T-helper 2 cell treated with Interferon-gamma antibody and Interleukin-4, amounts not matched to agents 5 μg/mL and 100 μg/mL, for 36 hours (primary cell): Measurements from ENCODE around the gene KCNH3.
A peak's percentile ranks its signal among the peaks of the same experiment; 100 is the strongest.

Experiments
- DNase-seq: peaks from one replicate; pipeline ENCODE4 v3.0.0; 2021; ENCODE audit warnings: low spot score
- H3K27ac Mint-ChIP-seq: one replicate; pipeline ENCODE4 v1.8.0; 2021; ENCODE audit warnings: mild to moderate bottlenecking, mixed read lengths
- H3K27me3 Mint-ChIP-seq: one replicate; pipeline ENCODE4 v1.8.0; 2021; ENCODE audit warnings: low read depth, mixed read lengths
- H3K36me3 Mint-ChIP-seq: one replicate; pipeline ENCODE4 v1.8.0; 2021; ENCODE audit warnings: low read depth, mixed read lengths
- H3K4me1 Mint-ChIP-seq: one replicate; pipeline ENCODE4 v1.8.0; 2021; ENCODE audit warnings: low read depth, mixed read lengths
- H3K4me3 Mint-ChIP-seq: one replicate; pipeline ENCODE4 v1.8.0; 2022; ENCODE audit warnings: mild to moderate bottlenecking, moderate library complexity, mixed read lengths
- H3K9me3 Mint-ChIP-seq: one replicate; pipeline ENCODE4 v1.8.0; 2021; ENCODE audit warnings: mixed read lengths

Gene KCNH3

DNA sequence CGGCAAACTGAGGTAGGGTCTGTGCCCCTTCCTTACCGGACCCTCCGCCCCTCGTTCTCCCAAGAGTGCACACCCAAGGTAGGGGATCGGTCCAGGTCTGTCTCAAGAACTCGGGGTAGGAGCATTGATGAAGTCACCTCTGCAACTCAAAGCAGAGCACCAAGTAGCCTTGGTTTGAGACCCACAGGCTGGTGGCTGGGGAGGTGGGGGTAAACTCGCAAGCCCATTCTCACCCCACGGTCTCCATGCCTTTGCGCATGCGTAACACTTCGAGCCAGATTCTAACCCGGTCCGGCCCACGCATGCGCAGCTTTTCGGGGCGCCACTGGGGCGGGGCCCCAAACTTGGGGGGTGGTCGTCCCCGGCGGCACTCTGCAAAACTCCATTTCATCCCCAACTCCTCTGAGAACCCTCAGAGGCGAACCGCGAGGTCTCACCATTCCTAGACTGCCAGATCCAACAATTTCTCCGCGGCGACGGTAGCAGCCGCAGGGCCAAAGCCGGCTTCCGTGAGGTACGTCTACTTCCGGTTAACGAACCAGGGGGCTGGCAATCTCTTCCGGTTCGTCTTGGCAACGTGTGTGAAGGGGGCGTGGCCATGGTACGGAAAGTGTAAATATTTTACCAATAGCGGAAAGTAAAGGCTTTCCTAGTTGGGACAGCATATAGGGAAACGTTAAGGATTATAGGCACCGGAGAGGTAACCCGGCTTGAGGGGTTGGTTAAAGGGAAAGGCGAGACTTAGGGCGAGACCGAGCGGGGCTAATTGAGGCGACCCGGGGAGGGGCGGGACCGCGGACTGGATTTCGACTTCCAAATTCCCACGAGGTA lies 29.0 kb downstream of the KCNH3 start, which contains the start of gene MCRS1:
TSS of gene MCRS1 (minus strand) at position 532 of the 831 bp plus-strand sequence. CDS start 1,411 bp downstream, outside the sequence.
- Mint-ChIP-seq H3K27me3 (no peaks in the 10 kb centered on the region), H3K36me3 (peaks cover 26% of the 10 kb centered on the region), H3K4me1 (peaks cover 40% of the 10 kb centered on the region), H3K9me3 (no peaks in the 10 kb centered on the region), H3K4me3 (peak within 1 kb of the TSS; percentile 98), H3K27ac (peak within 1 kb of the TSS; percentile 99)
- peak; percentile 87 for DNase-seq

DNA sequence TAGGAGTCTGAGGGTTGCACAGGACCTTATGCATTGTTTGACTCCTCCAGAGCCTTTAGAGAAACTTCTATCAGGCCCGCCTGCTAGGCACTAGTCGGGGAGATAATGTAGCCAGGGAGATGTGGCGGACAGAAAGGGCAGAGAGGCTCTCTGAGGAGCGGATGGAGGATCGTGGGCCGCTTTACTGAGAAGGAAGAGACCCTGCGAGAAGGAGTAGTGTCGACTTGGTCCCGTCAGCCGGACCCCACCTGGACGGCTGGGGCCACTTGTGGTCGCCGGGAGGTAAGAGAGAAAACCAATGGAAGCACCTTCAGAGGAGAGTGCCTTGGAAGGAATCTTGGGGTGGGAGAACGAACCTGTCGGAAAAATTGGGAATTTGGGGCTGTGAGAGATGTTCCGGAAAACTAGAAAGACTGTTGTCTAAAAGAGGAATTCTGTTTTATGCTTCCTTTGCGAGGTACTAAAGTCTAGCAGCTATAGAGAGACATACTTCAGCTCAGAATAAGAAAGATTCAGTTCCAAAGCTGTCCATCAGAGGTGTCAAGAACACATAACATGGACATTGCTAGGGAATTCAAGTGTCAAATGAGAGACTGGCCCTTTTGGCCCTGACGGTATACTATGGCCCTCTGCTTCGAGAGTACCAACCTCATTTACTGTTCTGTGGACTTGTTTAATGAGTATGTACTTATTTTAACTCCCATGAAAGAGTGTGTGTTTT lies 29.8 kb downstream of the KCNH3 start:
- no peak for DNase-seq
- Mint-ChIP-seq H3K9me3 (no peaks in the 10 kb centered on the region), H3K27ac (peak overlapping the region; percentile 99), H3K27me3 (no peaks in the 10 kb centered on the region), H3K4me1 (peaks cover 39% of the 10 kb centered on the region), H3K4me3 (peak overlapping the region; percentile 98), H3K36me3 (peaks cover 24% of the 10 kb centered on the region)

DNA sequence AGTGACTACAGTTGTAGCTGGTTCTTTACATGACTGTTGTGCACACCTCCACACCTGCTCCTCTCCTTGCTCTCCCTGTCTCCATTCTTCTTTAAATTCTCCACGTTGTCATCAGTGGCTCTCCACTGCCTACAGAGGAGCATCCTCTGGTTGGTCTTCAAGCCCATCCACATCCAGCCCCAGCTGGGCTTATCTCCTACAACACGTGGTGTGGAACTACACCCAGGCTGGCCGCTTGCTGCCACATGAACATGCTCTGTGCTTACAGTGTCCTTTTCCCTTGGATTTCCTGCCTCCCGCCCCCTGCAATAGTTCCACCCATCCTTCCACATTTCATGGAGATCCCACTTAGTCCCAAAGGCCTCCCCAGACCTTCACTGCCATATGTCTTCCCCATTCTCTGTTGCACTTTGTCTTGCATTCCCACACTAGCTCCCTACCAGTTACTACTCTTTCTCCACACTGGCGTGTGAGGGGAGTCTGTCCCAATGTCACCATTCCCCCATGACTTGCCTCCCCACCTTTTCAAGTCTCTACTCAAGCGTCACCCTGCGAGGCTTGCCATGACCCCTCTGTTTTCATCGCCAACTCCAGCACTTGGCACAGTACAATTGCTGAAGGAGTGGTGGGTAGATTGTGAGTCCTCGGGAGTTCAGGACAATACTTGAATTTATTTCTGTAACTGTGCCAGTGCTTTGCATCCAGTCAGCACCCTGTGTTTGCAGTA lies 38.9 kb downstream of the KCNH3 start:
- peaks cover 14% of the 10 kb centered on the region for H3K4me1 Mint-ChIP-seq
- H3K4me3 Mint-ChIP-seq = no peak overlapping the region
- no peaks in the 10 kb centered on the region for H3K9me3 Mint-ChIP-seq
- no peaks in the 10 kb centered on the region for H3K27me3 Mint-ChIP-seq
- DNase-seq = no peak
- H3K27ac Mint-ChIP-seq = no peak overlapping the region
- H3K36me3 Mint-ChIP-seq = peaks cover 8% of the 10 kb centered on the region

DNA sequence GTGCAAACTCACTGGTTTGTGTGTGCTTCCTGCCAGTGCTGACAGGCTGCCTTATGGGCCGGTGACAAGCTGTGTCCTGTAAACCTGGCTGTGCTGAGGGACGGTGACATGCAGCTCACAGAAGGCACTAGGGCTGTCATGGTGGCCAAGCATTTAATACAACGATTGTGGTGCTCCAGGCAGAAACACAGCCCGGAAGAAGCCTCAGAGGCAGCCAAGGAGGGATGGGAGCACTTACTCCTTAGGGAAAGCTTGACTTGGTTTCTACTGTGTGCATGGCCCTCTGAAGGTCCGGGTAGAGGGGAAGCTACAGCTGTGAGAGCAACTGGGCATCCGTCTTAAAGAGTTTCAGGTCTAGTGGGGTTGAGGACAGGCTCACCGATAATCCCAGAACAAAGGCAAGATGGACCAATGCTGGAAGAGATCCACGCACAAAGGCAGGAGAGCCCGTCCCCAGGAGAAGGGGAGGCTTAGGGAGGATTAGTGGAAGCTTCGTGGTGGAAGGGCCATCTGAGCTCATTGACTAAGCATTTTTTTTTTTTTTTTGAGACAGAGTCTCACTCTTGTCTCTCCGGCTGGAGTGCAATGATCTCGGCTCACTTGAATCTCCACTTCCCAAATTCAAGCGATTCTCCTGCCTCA lies 39.8 kb downstream of the KCNH3 start:
- no peak overlapping the region for H3K27ac Mint-ChIP-seq
- peaks cover 14% of the 10 kb centered on the region for H3K4me1 Mint-ChIP-seq
- no peaks in the 10 kb centered on the region for H3K9me3 Mint-ChIP-seq
- DNase-seq = no peak
- no peak overlapping the region for H3K4me3 Mint-ChIP-seq
- H3K27me3 Mint-ChIP-seq = no peaks in the 10 kb centered on the region
- H3K36me3 Mint-ChIP-seq = peaks cover 5% of the 10 kb centered on the region

DNA sequence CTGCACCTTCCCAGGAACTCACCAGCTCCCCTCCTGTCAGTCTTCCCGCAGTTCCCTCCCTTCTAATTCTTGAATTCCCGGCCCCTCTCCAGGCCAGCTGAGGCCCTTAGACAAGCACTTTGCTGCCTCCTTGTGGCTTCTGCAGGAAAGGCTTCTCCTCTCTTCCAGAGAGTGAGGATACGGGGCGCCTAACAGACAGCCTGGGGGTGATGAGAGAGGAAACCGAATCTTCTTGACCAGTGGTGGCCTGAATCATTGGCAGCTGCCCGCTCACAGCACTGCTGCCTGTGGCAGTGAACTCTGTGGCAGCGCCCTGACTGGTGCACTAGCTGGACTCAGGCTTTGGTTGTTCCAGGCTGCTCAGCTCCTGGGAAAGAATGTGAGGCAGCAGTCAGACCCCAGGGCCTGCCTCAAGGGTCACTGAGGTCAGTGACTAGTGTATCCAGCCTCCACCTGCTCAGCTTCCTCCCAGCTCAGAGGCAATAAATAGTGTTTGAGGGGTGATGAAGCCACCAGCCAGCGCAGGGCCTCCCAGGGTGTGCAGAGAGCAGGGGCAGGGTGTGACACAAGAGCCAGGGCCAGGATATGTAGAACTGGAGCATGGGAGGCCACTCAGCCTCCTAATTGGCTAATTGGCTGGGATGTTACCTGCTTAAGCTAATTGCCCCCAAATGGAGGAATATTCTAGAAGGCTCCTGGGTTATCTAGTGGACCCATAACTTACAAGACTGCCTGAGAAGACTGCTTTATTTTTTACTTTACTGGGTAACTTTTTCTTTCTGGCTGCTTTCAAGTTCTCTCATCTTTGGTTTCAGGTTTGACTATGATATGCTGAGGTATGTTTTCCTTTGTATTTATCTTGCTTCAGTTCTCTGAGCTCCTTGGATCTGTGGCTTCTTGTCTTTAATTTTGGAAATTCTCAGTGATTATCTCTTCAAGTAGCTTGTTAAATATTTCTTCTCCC lies 42.0 kb downstream of the KCNH3 start:
- no peak overlapping the region for H3K4me3 Mint-ChIP-seq
- no peaks in the 10 kb centered on the region for H3K9me3 Mint-ChIP-seq
- DNase-seq = peak; percentile 33
- H3K36me3 Mint-ChIP-seq = no peaks in the 10 kb centered on the region
- H3K27ac Mint-ChIP-seq = peak overlapping the region; percentile 2
- H3K27me3 Mint-ChIP-seq = no peaks in the 10 kb centered on the region
- peaks cover 14% of the 10 kb centered on the region for H3K4me1 Mint-ChIP-seq

DNA sequence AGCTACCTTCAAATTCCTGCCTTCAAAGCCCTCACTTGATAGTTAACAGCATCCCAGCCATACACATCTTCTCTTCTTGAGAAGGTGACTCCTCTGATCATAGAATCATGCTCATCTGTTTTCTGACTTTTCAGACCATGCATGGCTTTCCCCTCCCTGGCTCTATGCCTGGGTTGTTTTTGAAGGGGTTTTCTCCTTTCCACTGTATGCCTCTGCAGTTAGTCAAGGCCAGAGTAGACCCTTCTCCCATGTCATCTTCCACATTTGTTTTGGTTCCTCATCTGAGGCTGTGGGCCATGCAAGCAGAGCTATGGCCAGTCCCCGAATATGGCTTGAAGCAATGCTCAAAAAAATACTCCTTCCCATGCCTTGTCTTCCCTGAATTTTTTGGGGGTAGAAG lies 43.4 kb downstream of the KCNH3 start:
- Mint-ChIP-seq H3K36me3 (no peaks in the 10 kb centered on the region), H3K27me3 (no peaks in the 10 kb centered on the region), H3K9me3 (no peaks in the 10 kb centered on the region), H3K4me3 (no peak overlapping the region), H3K4me1 (peaks cover 14% of the 10 kb centered on the region), H3K27ac (no peak overlapping the region)
- no peak for DNase-seq

DNA sequence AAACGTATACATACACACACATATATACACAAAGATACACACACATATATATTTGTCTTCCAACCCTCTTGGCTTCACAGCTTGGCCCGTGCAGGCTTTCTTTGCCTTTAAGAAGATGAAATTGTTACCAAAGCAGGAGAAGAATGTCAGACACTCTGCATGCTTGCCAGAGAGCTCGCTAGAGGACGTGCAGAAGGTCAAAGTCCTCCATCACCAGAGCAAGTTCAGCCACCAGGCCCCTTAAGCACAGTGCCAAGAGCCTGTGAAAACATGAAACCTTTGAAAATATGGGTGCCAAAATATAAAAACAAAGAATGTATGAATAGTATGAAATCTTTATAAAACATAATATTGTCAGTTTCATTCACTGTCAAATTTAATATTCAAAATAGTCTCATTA lies 44.0 kb downstream of the KCNH3 start:
- Mint-ChIP-seq H3K9me3 (no peaks in the 10 kb centered on the region), H3K36me3 (no peaks in the 10 kb centered on the region), H3K4me1 (peaks cover 14% of the 10 kb centered on the region), H3K27ac (no peak overlapping the region), H3K27me3 (no peaks in the 10 kb centered on the region), H3K4me3 (no peak overlapping the region)
- no peak for DNase-seq

DNA sequence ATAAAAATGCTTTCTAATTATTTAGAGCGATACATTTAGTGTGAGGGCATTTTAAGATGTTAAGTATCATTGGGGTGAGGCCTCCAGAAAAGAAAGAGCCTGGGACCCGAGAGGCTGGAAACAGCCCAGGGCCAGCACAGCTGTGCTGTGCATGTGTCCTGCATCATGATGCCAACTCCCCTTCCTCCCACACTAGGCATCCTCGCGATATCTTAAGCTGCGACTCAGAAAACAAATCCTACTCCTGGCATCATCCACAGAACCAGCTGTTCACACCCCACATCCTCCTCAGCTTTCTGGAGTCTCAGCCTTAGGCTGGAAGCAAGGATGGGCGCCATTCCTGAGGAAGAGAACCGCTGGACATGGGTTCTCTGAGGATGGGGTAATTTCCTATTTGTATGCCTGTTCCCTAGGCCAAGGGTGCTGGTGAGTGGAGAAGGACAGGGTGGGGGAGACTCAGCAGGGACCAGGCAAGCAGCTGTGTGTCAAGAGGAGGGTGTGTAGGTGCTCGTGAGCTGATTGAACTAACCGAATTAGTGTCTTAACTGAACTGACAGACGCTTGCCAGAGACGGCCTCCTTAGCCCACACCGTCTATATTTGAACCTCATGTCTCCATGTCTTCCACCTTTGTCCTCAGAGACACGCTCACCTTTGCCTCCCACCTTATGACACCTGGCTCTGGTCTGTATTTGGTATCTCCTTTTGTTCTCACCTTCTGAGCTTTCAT lies 44.7 kb downstream of the KCNH3 start:
- peaks cover 14% of the 10 kb centered on the region for H3K4me1 Mint-ChIP-seq
- H3K36me3 Mint-ChIP-seq = no peaks in the 10 kb centered on the region

DNA sequence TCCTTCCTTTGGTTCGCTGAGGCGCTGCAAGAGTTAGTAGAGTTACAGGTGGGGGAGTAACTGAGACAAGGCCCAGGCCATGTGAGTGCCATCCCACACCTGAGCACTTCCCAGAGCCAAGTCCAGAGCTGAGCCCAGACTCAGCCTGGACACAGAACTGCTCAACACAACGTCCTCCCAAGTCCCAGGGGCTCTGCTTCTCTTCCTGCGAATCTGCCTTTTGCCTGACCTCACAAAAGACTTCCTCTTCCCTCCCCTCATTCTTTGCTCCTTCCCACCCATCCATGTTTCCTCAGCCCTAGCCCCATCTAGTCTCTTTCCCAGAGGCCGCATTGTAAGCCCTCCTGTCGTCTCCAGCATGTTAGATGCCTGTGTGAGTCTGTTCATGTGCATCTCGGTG lies 45.8 kb downstream of the KCNH3 start:
- Mint-ChIP-seq H3K27ac (no peak overlapping the region), H3K27me3 (no peaks in the 10 kb centered on the region)

More for the DNA sequence above, 44.7 kb downstream of the KCNH3 start:
- H3K4me3 Mint-ChIP-seq = no peak overlapping the region
- DNase-seq = no peak
- H3K9me3 Mint-ChIP-seq = no peaks in the 10 kb centered on the region
- H3K27me3 Mint-ChIP-seq = no peaks in the 10 kb centered on the region
- H3K27ac Mint-ChIP-seq = no peak overlapping the region

DNA sequence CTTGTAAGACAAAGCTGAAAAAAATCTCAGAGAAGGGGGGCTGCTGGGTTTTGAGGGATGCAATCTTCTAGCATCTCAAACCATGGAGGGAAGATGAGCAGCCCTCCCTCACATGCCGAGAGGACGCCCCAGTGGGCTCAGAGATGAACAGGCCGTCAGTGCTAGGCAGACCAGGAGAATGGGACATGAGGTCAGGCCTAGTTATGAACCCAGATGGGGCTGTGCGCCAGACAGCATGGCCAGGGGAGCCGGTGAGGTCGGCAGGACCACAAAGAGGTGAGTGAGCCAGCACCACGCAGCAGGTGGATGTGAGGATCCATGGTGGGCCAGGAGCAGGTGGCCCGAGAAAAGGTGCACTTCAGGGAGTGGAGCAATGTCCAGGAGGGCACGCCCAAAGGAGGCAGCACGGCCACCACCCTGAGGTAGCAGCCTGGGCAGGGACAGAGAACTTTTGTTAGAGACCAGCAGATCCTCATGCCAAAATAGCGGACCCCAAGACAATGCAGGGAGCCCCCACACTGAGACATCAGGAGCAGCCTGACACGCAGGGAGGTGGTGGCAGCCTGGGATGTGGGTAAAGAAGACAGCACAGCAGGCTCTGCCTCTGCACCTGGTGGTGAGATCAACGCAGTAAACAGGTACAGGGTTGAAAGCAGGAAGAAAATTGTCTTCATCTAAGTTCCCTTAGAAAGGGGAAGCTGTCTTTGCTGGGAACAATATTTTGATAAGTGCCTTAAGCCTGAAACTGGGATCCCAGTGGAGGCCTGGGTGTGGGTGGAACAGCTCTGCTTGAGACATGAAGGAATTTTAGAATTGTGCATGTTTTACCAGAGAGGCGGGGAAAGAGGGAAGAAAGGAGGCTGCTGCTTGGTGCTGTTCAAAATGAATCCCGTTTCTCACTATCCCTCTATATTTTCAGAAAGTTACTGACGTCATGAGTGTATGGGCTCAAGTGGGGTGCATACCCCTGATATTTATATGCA lies 46.9 kb downstream of the KCNH3 start:
- no peak overlapping the region for H3K27ac Mint-ChIP-seq

More for the DNA sequence above, 45.8 kb downstream of the KCNH3 start:
- peaks cover 14% of the 10 kb centered on the region for H3K4me1 Mint-ChIP-seq
- H3K9me3 Mint-ChIP-seq = no peaks in the 10 kb centered on the region
- no peaks in the 10 kb centered on the region for H3K36me3 Mint-ChIP-seq
- DNase-seq = no peak
- H3K4me3 Mint-ChIP-seq = no peak overlapping the region

DNA sequence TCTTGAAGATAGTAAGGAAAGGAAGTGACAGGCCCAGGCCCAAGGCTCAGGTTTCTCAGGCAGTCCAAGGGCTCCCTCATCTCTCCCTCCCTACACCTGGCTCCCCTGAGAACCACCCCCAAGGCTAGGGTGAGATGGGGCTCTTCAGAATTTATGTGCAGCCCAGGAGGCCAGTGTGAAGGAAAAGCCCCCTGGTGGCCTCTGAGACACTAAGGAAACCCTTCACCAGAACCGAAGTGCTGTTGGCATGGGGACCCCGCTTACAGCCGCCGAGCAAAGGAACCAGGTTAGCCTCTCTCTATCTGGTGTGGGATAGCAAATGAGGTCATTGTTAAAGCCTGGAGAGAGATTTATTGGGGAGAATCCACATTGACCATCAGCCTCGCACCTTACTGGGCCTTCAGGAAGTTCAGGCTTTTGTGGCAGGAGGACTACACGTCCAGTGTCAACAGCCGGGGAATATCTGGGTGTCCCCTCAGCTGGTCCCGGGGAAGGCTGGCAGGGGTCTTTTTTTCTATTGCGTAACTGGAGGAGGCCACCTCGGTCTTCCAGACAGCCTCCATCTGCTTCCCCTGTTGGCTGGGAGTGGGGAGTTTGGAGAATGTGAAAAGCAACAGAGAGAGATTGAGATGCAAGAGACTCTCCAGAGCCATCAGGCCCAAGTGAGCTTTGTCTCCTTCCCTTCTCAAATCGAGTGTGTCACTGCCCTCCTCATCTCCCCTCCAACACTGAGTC lies 48.5 kb downstream of the KCNH3 start:
- Mint-ChIP-seq H3K4me1 (no peaks in the 10 kb centered on the region), H3K27ac (no peak overlapping the region), H3K4me3 (no peak overlapping the region), H3K36me3 (peaks cover 9% of the 10 kb centered on the region), H3K27me3 (no peaks in the 10 kb centered on the region), H3K9me3 (no peaks in the 10 kb centered on the region)
- DNase-seq = no peak

More for the DNA sequence above, 46.9 kb downstream of the KCNH3 start:
- H3K27me3 Mint-ChIP-seq = no peaks in the 10 kb centered on the region
- DNase-seq = no peak
- peaks cover 7% of the 10 kb centered on the region for H3K4me1 Mint-ChIP-seq
- H3K9me3 Mint-ChIP-seq = no peaks in the 10 kb centered on the region
- peaks cover 3% of the 10 kb centered on the region for H3K36me3 Mint-ChIP-seq
- no peak overlapping the region for H3K4me3 Mint-ChIP-seq
